Pancreas (tissue), 10 donors: Measurements from ENCODE around the gene CKS2. TPM values are rescaled to one million over a fixed set of nuclear protein-coding genes. Genes with fewer than 3 reads are reported as not detected.
A peak's percentile ranks its signal among the peaks of the same experiment; 100 is the strongest.

Source experiments
- ATAC-seq, 4 donors: fragments of 200-7000 bp; cut with Tn5 transposase; one replicate each; pipeline versions ENCODE4 v1.8.0 to v1.9.1; 2020; ENCODE audit warnings: mild to moderate bottlenecking in 4 of 4, moderate library complexity in 4 of 4
- DNase-seq, 6 donors: peaks; one replicate each; pipeline ENCODE4 v3.0.0-alpha.2; 2020
- FAIRE-seq: peaks from 2 replicates; lab custom pipeline; 2012; peaks lifted over from hg19 to GRCh38; lab: Jason Lieb, UNC
- H3K27ac ChIP-seq, 4 donors: fragments of 200-600 bp; sonication (generic); 1 replicate in 3 of 4; 2 replicates in 1 of 4; pipeline versions ENCODE4 v1.5.0 to v1.8.0; 2020
- H3K27me3 ChIP-seq, 4 donors: fragments of 200-600 bp; one replicate each; pipeline ENCODE4 v1.8.0; 2021
- H3K36me3 ChIP-seq, 3 donors: fragments of 200-600 bp; sonication (generic) in 1 of 3; one replicate each; pipeline versions ENCODE4 v1.5.0 to v1.8.0; 2020 to 2021
- H3K4me1 ChIP-seq, 3 donors: fragments of 200-600 bp; one replicate each; pipeline ENCODE4 v1.8.0; 2021
- H3K4me3 ChIP-seq, 4 donors: fragments of 200-600 bp; sonication (generic) in 2 of 4; one replicate each; pipeline versions ENCODE4 v1.5.0 to v1.8.0; 2020 to 2021
- H3K9me3 ChIP-seq, 4 donors: fragments of 200-600 bp; one replicate each; pipeline ENCODE4 v1.8.0; 2021
- WGBS, 2 donors: extraction: QIAGEN DNeasy Blood & Tissue Kit; methylation state at CpG; one replicate each; pipeline ENCODE4 v1.1.7; 2013; 5-methylcytosine and 5-hydroxymethylcytosine counted together
- intact Hi-C, 3 donors: fragments of 100-400 bp; cut with DNase I; formaldehyde crosslinking; loops; one replicate each; pipeline versions ENCODE4 v1.11.1 to v1.14.2; 2022
- polyA plus RNA-seq, 2 donors: library from polyadenylated mRNA; stranded (reverse); fragments of 200-250 nt; gene quantifications; one replicate each; pipeline ENCODE4 v1.2.3, GENCODE V29; 2013
- total RNA-seq, 6 donors: library from RNA; stranded (reverse); fragmentation: NEBNext Ultra II Directional in 4 of 6; extraction: Animal tissue kit (Norgen Biotek cat#: 25700) in 4 of 6; gene quantifications; one replicate each; pipeline versions ENCODE4 v1.2.1 to v1.2.4, GENCODE V29; 2021 to 2023
- TF ChIP-seq, protein P1 (sequence below), 4 donors: fragments of 200-600 bp; sonication (generic) in 3 of 4; IDR thresholded peaks; one replicate each; pipeline versions ENCODE4 v1.5.0 to v1.8.0; 2021; ENCODE audit warnings: antibody characterized with exemption in 4 of 4
- donor health status: healthy with polysubstance abuse.
- donor health status: DM: no; HTN: no; CAD: no; lungs with moderate emphysema.
- donor health status: DM: no; HTN: no; CAD: no.
- donor health status: control.
- donor health status: control.
- donor health status: Bipolar disorder and iron deficiency.
- donor health status: DM: yes; HTN: yes; CAD: no.
- donor health status: DM: no; HTN: no; CAD: no.
- donor health status: DM: no; HTN: no; CAD: no.
- donor health status: DM: yes; HTN: yes; CAD: no.

CKS2 gene
- total and polyA plus RNA-seq, 8 donors: 0.83 to 4.1 (median 3.0) TPM

DNA sequence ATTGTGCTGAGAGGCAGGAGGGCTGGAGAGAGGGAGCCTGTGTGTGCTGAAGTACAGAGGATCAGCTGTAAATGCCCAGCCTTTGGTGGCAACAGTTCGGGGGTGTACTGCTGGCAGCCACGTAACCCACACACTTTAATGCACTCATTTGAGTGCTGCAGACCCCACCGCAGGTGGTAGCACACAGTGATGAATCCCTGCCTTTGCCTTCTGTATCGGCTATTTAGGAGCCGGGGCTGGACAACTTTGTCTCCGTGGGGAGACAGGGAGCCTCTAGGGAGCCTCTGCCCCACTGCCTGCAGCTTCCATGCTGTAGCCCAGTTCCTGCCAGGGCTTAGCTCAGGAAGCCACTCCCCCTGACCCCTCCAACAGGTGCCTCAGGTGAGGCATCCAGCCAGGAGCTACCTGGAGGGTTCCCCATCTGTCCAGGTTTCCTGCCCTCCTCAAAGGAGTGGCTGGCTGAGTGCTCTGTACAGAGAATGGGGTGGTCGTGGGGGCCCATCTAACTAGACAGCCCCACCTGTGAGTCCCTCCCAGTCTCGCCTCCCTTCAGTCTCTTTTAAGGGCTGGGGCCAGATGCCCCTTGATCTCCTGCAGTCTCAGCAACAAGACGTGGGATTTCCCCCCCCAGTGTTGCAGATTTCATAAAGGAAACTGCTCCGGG is 51.8 kb downstream of the CKS2 start:
- DNase-seq (peak in 4 of 6 donors; percentile 8 to 38 (median 22)), FAIRE-seq (no peak), ATAC-seq (no peak)
- H3K4me3 ChIP-seq: no peak overlapping the region
- no peaks in the 10 kb centered on the region for H3K27me3 ChIP-seq
- H3K4me1 ChIP-seq: no peaks in the 10 kb centered on the region
- H3K9me3 ChIP-seq: no peaks in the 10 kb centered on the region
- H3K36me3 ChIP-seq: peaks cover 0 to 41% (median 22%) of the 10 kb centered on the region in 3 donors
- TF ChIP-seq, protein P1, sequence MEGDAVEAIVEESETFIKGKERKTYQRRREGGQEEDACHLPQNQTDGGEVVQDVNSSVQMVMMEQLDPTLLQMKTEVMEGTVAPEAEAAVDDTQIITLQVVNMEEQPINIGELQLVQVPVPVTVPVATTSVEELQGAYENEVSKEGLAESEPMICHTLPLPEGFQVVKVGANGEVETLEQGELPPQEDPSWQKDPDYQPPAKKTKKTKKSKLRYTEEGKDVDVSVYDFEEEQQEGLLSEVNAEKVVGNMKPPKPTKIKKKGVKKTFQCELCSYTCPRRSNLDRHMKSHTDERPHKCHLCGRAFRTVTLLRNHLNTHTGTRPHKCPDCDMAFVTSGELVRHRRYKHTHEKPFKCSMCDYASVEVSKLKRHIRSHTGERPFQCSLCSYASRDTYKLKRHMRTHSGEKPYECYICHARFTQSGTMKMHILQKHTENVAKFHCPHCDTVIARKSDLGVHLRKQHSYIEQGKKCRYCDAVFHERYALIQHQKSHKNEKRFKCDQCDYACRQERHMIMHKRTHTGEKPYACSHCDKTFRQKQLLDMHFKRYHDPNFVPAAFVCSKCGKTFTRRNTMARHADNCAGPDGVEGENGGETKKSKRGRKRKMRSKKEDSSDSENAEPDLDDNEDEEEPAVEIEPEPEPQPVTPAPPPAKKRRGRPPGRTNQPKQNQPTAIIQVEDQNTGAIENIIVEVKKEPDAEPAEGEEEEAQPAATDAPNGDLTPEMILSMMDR (IDR thresholded peaks at IDR 0.05): no peak
- WGBS, 2 donors: 92 to 93% methylated on average over 10 of the region's 10 CpGs
- intact Hi-C loops: no loop called here
- H3K27ac ChIP-seq: no peak overlapping the region

DNA sequence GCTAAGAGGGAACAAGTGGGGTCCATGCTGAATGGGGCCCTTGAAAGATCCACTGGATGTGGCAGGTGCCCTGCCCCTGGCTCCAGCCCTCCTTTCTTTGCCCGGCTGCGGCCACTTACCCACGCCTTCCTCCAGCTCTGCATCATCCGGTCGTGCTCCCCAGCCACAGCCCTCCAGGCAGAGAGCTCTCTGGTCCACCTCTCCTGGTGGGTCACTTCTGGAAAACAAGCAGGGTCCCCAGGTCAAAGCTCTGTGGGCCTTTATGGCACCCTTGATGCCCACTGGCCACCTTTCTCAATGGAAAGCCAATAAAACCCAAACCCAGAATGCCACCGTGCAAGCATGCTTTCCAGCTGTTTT is 52.3 kb downstream of the CKS2 start:
- WGBS, 2 donors: 89 to 92% methylated on average over 6 of the region's 6 CpGs
- intact Hi-C loops: no loop called here
- Histone ChIP-seq H3K27ac (no peak overlapping the region), H3K36me3 (peaks cover 0 to 35% (median 19%) of the 10 kb centered on the region in 3 donors), H3K27me3 (no peaks in the 10 kb centered on the region), H3K4me1 (no peaks in the 10 kb centered on the region), H3K4me3 (no peak overlapping the region), H3K9me3 (no peaks in the 10 kb centered on the region)
- no peak for DNase-seq
- no peak for ATAC-seq
- no peak for FAIRE-seq
- TF ChIP-seq, protein P1 (IDR thresholded peaks at IDR 0.05): no peak

DNA sequence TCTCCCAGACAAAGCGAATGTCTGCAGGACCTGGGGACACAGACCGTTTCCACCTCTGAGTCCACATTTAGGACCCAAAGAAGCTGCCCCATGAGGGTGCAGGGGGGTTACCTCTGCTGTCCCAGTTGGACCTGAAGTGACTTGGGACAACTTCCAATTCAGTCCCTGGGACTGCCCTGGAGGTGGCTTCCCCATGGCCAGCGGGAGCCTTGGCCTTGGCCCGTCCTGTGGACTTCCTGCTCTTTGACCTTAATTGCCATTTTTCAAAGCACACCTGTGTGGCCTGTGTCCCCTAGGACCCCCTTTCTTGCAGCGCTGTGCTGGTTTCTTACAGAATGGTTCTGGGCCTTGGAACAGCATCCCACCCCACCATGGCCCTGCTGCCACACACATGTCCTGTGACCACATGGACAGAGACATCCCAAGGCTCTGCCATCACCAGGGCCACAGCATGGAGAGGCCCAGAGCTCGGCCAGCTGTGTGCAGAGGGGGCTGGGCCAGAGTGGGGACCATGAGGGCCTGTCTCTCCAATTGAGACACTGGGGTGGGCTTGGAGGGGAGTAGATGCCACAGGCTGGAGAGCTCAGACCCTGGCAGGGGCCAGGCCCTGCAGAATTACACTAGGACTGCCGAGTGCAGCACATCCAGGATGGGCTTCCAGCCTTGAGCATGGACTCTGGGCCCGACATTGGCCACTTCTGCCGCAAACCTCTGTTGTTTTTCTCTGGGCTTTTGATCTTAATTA is 53.1 kb downstream of the CKS2 start:
- intact Hi-C loops: no loop called here
- peaks cover 0 to 27% (median 11%) of the 10 kb centered on the region in 3 donors for H3K36me3 ChIP-seq
- peak in 1 of 4 donors; percentile 3 for ATAC-seq
- H3K4me1 ChIP-seq: no peaks in the 10 kb centered on the region
- no peak overlapping the region for H3K27ac ChIP-seq
- WGBS, 2 donors: 93 to 94% methylated on average over 9 of the region's 9 CpGs
- TF ChIP-seq, protein P1 (IDR thresholded peaks at IDR 0.05): no peak
- peak in 2 of 6 donors; percentile 19 to 49 for DNase-seq
- FAIRE-seq: no peak
- H3K27me3 ChIP-seq: no peaks in the 10 kb centered on the region
- H3K4me3 ChIP-seq: no peak overlapping the region
- H3K9me3 ChIP-seq: no peaks in the 10 kb centered on the region

DNA sequence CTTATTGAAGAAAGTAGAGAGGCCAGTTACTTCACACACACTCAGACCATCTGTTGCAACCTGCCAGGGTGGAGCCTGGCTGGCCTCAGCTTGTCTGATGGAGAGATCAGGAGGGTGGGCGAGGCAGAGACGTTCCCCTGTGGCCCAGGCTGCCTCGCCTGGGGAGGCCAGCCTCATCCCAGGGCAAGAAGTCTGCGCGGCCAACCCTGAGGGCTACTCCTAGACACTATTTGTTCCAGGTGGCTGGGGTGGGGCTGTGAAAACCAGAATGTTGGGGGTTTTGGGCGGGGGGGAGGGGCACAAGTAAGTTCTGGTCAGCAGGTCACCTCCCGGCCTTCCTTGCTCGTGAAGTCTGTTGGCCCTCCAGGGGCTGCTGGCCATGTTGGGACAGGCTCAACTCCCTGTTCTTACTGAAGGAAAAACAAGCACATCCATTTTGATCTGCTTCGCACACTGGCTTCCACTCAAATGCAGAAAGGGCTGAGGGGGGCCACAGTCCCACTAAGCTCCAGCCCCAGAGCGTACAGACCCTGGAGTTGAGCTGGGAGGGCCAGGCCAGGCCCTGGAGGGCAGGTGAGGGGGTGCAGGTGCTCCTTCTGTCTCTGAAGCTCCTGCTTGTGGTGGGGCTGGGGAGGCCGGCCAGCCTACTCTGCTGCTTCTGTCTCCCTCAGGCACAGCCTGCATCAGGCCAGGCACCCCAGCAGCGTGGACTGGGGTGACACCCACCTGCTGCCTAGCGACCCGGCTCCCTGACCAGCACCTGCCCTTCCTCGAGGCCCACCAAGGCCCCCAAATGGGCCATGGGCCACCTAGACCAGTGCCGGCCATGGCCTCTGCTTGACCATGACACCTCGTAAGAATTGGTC is 53.9 kb downstream of the CKS2 start:
- no peaks in the 10 kb centered on the region for H3K27me3 ChIP-seq
- H3K27ac ChIP-seq: no peak overlapping the region
- no peaks in the 10 kb centered on the region for H3K9me3 ChIP-seq
- H3K4me3 ChIP-seq: no peak overlapping the region
- intact Hi-C loops: no loop called here
- FAIRE-seq (no peak), DNase-seq (peak in 2 of 6 donors; percentile 23 to 73), ATAC-seq (no peak)
- no peaks in the 10 kb centered on the region for H3K4me1 ChIP-seq
- TF ChIP-seq, protein P1 (IDR thresholded peaks at IDR 0.05): no peak
- H3K36me3 ChIP-seq: peaks cover 0 to 21% (median 7%) of the 10 kb centered on the region in 3 donors
- 92 to 94% methylated on average over 17 of the region's 17 CpGs for WGBS, 2 donors
